HG03460 (cell line): ENCODE data around the gene UVRAG.

Source experiments
- ATAC-seq: cut with Tn5 transposase; IDR thresholded peaks from one replicate; pipeline ENCODE4 v1.9.1; 2021; ENCODE audit not compliant: unreplicated experiment

UVRAG gene

DNA sequence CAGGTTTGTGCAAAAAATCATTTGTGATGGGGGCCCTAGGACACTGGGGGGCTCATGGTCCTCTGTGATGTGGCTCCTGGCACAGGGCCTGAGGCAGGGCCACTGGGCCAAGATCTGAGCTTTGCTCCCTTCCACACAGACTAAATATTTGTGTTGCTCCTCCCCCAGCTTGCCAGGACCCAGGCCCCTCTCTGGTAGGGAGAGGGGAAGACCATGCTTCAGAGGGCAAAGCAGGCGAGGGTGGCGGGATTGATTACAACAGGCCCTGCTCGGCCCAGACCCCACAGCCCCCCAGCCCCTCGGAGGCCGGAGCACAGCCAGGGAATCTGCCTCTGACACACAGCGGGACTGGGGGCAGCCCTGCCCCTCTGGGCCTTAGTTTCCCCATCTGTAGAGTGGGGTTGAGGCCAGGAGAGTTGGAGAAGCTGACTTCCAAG, 362.3 kb downstream of the UVRAG start:
- no peak for ATAC-seq

DNA sequence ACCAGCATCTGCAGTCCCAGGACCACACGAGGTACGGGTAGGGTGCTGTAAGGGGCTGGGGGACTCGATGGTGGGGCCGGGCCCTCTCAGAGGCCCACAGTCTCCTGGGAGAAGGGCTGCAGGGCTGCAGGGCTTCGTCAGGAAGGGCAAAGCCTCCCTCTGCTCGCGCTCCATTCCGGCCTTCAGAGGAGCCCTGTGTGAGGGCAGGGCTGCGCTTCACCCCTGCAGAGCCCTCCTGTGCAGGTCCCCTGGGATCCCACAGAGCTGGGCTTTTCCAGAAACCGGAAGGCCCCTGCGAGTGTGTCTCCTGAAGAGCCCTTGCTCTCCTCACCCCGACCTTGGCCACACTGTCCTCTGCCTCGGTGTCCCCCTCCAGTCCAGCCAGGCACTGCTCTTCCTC, 364.1 kb downstream of the UVRAG start:
- no peak for ATAC-seq

DNA sequence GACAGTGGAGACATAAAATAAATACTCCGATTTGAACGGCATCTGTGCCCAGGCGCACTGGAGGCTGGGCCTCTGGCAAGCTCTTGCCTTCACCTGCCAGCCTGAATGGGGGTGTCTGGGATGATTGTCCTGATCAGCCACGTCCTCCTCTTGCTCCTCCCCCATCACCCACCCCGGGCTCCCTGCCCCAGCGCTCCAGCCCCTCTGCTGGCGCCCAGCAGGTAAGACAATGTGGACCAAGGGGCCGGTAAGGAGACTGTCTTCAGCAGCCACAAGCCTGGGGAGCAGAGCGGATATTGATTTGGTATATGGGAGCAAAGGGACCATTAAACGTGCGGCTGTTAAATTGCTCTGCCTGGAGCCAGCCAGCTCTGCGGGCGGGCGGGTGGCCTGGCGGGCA, 366.4 kb downstream of the UVRAG start:
- ATAC-seq, result no peak

DNA sequence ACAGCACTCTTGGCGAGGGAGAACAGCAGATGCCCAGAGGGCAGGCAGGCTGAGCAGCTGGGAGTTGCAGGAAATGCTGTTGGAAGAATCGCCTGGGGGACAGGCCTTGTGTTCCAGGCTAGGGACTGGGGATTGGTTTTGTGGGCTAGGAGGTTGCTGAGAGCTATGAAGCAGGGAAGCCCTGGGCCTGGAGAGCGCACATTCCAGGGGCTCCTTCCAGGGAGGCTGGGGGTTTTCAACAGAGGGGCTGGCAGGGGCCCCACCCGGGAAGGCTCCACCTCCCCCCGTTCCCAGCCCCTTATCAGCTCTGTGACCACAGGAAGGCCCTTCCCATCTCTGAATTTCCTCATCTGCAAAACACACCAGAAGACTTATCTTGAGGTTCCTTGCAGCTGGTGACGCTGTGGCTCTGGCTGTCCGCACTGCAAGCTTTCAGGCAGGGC, 369.6 kb downstream of the UVRAG start:
- ATAC-seq, result no peak

DNA sequence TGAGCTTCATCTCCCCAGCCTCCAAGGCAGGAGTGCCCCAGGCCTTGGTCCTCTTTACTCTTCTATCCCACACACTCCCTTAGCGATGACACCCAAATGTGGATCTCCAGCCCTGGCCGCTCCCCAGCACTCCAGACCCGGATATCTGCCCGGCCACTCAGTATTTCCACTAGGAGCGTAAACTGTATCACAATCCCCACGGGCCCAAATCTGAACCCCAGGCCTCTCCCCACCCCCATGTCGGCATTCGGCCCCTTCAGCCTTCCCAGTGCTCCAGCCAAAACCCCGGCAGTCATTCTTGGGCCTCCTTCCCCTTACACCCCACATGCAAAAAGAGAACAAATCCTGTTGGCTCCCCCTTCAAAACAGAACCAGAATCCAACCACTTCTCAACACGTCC, 370.5 kb downstream of the UVRAG start:
- ATAC-seq, result no peak

DNA sequence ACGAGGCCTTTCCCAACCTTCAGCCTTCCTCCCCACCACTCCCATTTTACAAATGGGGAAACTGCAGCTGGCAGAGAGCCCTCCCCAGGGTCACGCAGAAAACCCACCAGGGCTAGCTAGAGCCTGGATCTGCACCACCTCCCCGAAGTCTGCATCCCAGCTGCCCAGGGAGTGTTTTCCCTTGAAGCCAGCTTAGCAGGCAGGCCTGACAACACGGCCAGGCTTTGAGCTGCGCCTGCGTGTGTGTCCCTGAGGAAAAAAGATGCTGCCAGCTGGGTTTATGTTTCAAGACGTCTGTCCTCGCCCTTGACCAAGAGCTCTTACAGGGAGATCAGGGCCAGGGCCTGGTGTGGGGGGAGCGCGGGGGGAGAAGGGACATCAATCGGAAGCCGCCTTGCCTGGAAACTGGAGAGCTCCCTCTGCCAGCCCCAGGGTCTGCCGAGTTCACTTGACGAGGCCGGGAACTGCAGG, 371.0 kb downstream of the UVRAG start:
- no peak for ATAC-seq

DNA sequence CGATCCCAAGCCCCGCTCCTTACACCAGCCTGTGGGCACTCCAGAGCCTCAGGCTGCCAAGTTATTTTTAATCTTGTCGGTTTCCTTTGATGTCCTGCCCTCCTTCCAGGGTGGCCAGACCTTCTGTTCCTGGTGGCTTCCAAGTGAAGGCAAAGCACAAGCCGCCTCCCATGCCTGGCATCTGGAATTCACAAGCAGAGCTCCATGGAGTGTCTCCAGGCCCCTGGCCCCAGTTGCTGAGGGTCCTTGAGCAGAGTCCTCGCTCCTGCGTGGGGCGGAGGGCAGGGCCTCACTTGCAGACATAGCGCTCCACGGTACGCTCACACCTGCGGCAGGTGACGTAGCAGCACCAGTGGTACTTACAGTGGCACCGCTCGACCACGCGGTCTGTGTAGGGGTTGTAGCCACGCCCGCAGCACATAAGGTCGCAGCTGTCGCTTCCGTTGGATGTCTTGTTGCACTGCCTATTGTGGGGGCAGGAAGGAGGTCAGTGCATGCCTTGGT, 371.8 kb downstream of the UVRAG start:
- no peak for ATAC-seq

DNA sequence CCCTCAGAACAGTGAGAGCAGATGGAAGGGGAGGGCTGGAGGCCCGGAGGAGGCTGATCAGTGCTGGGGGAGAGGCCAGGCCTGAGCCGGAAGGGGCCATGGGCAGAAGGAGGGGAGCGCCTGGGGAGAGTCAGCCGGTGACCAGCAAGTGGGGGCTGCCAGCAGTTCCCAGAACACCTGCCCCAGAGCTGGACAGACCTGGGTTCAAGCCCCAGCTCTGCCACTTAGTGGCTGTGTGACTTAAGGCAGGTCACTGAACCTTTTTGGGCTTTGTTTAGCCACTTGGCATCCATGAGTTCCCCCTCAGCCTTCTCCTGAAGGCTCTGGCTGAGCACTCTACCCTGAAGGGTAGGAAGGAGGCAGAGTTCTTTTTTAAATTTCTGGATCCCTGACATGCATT, 373.9 kb downstream of the UVRAG start:
- ATAC-seq, result no peak

DNA sequence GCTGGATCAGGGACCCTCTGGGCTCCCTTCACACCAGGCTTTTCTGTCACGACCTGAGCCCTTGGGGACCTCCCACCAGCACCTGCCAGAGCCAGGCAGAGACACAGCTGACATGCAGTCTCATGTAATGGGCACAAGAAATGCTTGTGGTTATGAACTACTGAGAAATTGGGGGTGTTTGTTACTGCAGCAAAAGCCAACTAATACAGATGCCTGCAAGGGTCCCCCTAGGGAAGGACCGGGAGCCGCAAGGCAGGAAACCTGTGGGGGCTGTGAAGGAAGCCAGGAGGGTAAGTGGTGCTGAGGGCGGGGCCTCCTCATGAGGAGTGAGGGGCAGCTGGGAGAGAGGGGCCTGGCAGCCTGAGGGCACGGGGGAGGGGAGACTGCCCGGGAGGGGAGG, 374.7 kb downstream of the UVRAG start:
- no peak for ATAC-seq

DNA sequence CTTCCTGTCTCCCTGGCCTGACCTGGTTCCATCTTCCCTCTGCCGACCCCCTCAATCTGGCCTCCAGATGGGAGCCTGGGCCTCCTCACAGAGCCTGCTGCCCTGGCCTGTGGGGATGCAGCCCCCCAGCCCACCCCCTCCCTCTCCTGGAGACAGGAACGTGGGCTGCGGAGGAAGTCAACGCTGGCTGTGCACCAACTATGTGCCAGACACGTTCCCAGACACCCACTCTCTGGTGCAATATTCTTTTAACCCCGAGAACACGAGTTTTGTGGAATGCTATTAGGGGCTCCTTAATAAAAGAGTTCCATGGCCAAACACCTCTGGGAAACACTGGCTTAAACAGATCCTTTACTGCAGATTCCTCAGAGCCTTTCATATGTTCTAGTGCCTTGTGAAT, 375.4 kb downstream of the UVRAG start:
- no peak for ATAC-seq
